Hypothalamus (tissue), 51 donors: ENCODE data around the gene SLC38A8.

Source experiments
- DNase-seq, 51 donors: peaks; one replicate each; lab custom pipeline; 2025; lab: John Stamatoyannopoulos, UW

The SLC38A8 gene

DNA sequence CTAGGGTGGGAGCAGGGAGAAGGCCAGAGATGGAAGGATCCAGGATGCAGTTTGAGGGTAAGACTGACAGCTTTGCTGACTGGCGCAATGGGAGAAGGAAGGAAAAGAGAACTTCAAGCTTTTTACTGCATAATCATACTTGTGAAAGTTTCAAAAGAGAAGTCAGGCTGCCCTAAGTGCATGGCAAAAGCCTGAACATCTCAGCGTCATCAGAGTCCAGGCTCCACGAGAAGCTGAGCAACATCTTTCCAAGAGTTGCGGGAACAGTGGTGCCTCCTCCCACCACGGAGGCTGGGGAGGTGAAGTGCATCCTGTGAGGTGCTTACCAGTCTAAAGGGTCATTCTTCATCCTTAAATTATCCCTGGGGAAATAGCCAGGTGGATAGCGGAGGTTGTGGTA lies 26.9 kb upstream of the SLC38A8 start:
- DNase-seq: no peak

DNA sequence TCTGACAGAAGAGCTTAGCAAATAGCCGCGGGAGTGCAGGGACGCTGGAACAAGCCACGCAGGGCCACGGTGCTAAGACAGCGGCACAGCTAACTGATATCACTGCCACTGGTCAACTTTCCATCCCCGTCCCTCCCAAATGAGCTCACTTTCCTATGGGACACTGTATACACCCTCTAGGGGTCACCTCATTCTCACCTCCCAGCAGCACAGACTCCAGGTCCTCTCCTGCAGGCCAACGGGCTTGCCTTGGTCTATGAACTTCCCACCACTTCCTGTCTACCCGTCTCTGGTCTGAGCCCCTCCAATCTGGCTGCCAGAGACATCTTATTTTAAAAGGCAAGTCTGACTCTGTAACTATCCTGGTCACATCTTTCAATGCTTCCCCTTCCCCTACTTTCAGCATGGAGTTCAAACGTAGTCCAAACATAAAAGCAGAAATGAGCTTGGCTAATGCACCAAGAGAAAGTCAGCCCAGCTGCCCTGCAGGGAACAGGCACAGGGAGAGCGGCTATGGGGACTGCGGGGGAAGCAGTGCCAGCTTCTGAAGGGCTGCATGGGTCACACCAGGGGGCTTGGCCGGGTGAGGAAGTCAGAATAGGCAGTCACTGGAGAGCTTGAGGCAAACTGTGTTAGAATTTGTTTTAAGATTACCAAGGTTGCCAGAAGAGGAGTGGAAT lies 26.3 kb upstream of the SLC38A8 start:
- DNase-seq: no peak

DNA sequence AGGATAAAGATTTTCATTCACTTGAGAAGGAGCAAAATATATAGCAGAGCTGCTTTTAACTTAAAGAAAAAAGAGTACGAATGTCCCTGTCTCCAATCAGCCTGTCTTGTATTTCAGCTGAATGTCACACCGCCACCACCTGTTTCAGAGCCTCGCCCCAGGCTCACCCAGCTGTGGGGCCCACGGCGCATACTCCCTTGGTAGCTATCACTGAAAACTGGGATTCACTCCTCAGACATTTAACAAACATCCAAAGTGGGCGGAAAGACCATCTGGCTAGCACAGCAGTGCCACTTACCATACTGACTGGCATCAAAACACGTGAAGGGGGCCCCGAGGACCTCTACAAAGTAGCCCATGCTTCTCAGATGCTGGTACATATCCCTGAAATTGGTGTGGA lies 25.4 kb upstream of the SLC38A8 start:
- DNase-seq: no peak

DNA sequence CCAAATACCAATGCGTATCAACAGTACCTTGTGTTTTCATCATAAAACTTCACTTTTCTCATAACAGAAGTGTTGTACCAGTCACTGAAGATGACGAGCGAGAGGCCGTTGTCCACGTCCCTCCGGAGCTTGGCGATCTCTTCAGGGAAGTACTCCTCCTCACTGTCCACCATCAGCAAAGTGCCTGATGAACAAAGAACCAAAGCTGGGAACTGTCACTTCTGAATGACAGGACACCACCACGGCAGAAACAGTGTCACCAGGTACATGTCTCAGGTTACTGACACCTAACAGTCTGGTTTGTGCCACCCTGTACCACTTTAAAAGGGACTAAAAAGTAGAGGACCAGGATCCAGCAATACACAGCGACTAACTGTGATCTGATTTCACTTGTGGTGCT lies 25.0 kb upstream of the SLC38A8 start:
- DNase-seq: no peak

DNA sequence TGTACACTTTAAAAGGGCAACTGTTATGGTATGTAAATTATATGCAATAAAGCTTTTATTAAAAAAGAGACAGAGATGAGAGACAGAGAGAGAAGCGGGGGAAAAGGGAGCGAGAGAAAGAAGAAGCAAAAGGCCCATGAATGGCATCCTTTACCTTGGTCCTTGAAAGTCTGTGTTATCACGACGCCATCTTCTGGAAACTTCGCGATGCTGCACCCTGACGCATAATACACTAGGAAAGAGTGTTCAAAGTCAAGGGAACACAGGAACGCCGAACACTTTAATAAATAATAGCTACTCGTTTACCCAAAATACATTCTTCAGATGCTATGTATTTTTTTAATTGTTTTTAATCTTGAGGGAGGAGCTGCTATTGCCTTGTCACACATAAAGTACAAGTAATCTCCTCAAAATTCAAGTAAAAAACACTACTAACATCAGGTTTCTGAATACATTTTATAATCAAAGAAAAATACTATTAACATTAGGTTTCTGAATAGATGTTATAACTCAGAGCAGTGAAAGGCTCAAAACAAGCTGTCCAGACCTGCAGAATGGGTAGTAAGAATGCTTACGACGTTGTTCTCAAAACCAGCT lies 23.0 kb upstream of the SLC38A8 start:
- peak in 27 of 51 donors; percentile 14 to 76 (median 42) for DNase-seq

DNA sequence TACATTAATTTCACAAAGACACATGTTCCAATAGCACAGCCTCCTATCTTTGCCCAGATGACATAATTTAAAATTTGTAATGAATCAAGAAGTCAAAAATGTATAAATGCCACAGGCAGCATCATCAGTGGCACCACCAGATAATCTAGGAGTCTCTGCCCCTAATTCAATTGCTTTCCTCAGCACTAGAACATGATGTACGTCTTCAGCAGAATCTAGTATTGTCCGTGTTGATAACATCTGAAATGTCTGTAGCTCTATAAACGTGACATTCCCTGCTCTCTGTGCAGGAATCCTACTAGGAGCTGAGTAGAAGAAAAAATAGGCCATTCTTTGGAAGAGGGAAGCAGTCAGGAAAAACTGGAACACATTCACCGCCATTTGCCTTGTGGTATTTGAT lies 21.4 kb upstream of the SLC38A8 start:
- no peak for DNase-seq

DNA sequence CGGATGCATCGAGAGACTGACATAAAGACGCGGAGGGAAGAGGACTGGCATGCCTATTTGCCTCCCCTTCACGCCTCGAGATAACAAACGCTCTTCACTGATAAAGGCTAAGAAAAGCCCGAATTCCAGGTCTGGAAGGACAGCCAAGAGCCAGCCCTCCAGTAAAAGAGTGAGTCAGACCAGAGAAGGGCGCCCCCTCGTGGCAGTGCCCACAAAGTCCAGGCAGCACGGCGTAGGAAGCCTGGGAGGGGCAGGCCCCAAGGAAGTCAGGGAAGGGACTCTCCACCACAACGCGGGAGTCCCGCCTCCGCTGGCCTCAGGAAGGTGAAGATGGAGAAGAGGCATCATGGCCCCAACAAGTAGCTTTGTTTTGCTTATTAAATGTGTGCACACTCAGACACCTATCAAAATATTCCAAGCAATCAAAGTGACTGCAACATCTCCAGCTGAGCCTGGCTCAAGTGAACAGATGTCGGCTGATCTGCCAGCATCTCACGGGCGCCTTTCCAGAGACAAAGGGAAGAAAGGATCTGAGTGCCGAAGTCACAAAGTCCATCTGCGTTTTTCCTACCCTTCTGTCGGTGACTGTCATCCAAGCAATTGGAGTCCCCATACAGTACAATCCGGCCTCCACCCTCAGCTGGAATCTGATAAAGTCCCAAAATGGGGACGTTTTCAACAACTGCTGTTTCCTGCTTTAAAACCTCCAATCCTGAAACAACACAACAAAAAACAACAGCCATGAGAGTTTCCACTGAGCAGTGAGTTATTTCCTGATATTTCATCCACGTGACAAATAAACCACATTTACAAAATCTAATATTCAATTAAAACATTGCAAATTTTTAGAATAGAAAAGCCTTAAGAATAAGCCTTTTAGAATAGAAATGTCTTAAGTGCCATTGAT lies 20.4 kb upstream of the SLC38A8 start:
- DNase-seq: peak in 48 of 51 donors; percentile 12 to 80 (median 51)

DNA sequence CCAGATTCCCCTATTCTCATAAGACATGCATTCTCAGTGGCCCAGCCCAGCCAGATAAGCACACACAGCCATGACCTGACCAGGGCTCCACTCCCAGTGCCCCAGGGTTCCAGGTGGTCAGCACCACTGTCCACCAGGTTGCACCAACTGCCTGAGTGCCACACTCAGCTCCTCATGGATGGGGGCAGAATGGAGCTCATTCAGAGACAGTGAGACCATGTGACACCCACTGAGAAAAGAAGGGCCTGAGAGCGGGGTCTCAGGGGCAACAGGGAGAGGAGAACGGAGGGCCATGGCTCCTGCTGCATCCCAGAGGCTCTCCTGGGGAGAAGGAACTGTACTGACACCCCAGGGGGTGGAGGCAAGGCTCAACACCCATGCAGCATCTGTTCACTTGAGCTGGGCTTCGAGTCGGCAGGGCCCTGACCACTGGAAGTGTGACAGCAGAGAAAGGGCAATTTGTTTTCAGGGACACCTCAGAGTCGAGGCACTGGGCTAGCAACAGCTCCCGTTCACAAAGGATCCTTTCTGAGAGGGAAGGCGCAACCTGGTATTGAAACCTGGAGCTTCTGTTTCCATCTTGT lies 18.7 kb upstream of the SLC38A8 start:
- DNase-seq: no peak

DNA sequence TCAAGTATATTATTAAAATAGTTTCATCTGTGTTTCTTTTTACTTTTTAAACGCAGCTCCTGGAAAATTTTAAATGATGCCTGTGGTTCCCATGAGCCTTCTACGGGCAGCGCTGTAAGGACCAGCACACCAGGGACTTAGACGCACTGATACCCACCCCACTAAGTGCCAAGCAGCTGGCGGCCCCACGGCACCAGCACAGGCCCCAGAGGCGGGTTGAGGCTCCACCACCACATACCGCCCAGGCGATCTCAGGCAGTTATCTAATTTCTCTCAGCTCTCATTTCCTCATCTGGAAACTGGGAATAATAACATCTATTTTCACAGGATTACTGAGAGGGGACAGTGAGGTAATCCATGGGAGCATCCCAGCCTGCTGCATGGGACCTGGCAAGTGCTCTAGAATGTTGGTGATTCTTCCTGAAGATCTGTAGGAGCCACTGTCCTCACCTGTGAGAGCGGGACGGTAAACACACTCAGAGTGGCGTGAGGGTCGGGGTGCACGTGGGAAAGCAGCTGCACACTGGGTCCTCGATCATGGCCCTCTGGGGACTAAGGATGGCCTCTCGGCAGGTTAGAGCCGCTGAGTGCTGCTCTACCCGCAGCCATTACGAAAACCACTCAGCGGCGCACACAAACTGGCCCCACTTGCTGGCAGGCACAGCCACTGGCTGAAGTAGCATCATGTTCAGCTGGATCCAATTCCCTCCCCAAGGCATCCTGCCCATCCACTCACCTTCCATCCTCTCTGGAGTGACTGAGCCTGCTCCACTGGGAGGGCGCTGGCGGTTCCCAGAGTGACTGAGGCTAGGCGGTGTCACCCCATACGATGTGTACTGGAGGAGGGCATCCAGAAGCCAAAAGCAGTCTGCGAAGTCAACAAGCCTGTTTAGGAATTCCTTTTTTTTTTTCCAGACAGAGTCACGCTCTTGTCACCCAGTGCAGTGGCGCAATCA lies 17.6 kb upstream of the SLC38A8 start:
- DNase-seq: no peak

DNA sequence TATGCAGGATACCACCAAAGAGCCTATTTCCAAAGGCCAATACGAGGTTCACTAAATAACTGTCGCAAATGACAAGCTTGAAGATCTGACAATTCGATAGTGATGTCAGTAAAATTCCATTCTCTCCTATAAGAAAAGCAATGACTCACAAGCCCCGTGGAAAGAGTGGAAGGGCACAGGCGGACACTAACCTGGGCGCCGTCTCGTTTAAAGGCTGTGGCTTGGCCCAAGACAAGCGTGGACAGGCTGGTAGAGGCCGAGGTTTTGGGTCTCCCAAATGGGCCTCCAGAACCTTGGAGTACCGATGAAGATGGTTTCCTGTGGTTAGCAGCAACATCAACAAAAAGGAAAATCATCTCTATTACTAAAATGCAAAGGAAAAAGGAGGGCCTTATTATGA lies 16.5 kb upstream of the SLC38A8 start:
- DNase-seq: no peak

DNA sequence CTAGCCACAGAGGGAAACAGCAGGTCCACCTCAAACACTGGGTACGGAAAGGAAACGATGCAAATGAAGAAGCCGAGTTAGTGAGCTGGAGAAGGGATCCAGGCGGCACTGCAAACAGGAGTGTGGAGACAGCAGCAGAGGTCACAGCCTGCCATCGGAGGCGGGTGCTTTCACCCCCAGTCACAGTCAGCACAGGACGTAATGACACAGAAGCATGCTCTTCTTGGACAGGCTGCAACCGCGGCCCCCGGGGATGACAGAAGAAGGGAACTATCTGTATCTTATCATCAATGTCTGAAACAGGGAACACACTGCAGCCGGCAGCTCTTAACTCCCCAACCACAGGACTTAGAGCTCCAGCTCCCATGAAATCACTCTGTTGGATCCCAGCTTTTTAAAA lies 16.1 kb upstream of the SLC38A8 start:
- no peak for DNase-seq

DNA sequence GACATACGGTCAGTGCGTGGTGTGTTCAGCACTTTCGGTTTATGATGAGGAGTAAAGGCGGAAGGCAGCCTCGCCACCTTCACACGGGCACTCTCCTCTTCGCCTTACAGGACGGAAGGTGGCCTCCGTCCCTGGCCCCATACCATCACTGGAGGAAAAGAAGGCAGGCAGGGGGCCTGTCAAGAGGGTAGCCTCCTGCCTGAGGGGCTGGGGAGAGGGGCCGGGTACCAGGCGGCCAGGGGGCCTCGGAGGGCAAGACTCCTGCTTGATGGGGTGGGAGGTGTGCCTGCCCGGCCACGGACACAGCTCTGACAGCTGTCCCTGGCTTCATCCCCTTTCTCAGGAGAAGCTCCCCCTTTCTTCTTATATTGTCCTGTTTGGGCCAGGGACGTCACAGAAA lies 15.6 kb upstream of the SLC38A8 start:
- no peak for DNase-seq

DNA sequence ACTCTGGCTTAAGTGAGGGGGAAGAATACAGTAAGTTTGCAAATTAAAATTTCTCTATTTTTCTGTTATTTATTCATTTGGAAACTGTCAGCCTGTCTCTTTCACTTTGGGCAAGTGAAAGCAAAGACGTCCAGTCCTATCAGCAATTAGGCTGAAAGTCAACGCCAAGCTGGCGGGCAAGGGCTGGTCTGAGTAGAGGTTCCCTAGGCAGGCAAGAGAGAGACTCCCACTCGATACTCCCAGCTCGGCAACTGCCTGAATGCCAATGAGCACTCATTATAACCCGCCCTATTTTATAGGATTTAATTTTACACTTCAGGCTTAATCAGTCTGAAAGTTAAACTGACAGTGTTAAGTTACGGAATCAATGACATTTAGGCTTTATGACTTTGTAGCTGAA lies 14.3 kb upstream of the SLC38A8 start:
- no peak for DNase-seq

DNA sequence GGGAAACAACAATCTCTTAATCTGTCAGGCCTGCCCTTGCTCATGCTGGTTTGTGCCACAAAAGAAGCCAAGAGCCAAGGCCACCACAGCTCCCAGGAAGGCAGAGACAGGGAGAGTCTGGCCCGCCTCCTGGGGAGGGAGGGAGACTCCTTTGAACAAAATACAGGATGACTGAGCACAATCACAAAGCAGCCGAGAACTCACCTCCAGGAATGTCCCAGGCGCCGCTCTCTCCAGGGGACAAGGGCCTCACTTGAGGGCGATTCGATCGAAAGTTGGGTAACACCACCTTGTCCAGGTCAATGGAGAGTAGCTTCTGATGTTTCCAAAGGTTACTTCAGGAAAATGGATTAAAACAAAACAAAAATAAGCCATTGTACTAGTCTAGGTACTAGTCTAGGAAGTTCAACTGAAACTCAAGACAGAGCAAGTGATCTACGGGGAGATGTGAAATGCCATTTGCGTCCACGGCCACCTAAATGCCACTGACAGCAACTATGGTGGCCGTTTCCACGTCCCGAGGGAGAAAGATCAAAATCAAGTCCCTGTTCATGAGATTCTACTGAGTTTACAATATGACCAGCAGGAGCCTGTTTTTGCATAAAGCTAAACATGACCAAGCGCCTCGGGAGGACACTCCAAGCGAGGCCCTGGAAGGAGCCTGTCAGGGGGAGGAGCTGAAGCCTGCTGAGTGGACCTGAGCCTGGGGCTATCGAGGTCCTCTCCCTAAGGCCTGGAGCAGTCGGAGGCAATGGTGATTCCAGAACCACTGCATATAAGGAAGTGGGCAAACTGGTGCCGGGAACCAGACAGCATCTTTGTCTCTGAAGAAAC lies 13.4 kb upstream of the SLC38A8 start:
- no peak for DNase-seq

DNA sequence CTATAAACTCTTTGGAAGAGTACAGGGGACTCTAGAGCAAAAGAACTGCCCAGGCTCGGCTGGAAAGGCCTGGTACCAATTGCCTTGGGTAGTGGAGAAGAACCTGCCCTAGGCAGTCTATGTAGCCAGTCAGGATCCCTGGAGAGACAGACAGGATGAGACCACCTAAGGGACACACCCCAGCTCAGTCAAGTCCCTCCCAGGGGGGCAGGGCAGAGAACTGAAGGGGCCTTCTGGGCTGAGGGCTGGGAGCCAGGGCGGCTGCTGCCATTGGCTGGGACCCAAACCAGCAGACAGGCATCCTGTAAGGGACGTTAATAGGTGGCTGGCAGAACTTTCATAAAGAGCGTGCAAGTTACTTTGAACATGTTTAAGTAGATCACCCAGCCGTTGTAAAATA lies 12.8 kb upstream of the SLC38A8 start:
- DNase-seq: peak in 5 of 51 donors; percentile 10 to 26 (median 16)

DNA sequence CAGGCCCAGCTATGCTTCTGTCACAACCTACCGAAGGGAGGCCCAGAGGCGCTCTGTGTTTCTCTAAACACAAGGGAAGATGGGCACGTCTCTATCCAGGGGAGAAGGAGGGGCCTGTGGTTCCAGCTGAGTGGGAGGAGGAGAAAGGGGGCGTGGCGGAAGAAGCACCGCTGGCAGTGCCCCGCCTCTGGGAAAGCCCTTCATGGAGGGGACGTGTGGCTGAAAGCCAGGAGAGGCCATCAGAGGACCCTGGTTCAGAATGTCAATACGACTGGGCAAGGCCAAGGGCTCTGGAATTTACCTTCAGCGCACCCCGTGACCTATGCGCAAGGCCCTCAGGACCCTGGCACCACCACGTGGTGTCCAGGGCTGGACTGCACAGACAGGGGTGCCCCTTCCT lies 12.3 kb upstream of the SLC38A8 start:
- no peak for DNase-seq

DNA sequence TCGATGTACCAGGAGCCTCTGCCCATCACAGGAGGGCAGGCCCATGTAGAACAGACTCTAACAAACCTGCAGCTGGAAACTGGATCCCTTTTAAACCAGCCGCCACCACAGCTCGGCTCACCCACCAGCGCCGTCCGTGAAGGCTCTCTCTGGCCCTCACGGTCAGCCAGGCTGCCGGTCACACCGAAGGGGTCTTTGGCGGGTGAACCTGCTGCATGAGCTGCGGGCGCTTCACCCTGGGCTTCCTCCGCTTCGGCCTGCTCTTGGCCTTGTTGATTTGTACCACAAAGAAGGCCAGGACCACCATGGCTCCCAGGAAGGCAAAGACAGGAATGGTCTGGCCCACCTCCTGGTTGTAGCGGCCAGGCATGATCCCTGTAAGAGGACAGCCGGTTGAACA lies 11.7 kb upstream of the SLC38A8 start:
- DNase-seq: no peak

DNA sequence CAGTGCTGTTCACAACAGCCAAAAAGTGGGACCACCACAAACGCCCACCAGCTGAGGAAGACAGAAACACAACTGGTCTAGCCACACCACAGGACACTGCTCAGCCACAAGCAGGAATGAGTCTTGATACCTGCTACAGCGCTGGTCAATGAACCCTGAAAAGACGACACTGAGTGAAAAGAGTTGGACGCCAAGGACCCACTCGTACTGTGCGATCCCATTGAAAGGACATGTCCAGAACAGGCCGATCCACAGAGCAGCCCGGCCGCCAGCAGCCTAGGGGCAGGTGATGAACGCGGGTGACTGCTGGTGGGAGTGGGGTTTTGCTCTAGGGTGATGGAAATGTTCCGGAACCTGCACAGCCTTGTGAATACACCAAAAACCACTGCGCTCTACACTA lies 10.6 kb upstream of the SLC38A8 start:
- no peak for DNase-seq

DNA sequence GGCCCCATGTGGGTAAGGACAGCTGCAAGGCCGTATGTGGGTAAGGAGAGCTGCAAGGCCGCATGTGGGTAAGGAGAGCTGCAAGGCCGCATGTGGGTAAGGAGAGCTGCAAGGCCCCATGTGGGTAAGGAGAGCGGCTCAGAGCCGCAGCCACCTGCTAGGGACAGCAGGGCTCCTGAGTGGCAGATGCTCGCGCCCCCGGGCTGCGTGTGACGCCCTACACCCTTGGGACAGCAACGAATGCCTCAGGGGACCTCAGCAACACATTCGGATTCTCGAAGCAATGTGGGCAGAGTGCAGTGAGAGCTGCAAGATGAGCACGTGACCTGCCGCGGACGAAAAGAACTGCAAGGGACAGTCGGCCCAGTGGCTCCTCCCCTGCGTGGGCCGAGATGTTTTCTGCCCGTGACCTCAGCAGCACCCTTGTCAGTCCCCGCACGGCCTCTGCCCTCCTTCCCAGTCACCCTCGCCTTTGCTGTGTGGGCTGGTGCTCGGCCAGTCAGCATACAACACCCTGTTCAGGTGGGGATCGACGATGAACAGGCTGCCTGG lies 9.6 kb upstream of the SLC38A8 start:
- no peak for DNase-seq
